ENCODE data around the gene P4HA3.

Gene P4HA3

DNA sequence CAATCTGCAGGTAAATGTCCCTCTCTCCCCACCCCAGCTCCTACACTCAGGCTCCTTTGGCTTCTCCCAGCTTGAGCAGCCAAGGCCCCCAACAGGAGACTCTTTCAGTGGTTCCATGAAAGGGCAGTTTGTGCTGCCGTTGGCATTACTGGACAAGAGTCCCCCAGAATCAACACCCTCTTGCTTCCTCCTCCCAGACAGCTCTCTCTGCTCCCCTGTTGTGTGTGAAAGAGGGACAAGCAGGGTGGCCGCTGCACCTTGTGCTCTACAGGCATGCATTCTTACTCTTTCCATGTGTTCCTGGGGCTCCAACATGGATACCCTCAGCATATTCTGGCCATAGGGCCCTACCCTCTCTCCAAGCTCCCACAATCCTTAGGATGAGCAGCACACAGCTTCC is 48.7 kb downstream of the P4HA3 start:
- no peak for DNase-seq

DNA sequence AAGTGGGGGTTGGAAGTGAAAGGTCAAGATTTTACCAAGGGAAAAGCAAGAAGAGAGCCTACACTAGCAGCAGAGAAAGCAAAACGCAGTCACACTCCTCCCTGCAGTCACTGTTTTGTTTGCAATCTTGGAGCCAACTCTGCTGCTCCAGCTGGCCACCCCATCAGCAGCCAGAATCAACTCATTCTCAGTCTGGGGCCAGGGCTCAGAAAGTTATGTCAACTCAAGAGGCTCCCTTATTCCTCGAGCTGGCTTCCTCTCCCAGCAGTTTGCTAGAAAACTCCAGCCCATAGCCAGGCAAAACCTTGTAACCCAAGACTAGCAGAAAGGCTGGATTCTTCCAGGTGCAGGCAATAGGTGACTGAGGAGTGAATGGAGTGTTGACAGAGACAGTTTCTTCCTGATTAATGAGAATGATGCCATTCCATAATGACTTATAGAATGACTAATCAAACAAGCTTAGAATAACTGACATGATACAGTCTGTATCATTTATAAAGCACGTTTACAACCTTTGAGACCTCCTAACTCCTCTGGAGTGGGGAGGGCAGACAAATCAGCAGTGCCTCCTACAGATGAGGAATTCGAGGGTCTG is 53.4 kb downstream of the P4HA3 start:
- DNase-seq, result no peak

DNA sequence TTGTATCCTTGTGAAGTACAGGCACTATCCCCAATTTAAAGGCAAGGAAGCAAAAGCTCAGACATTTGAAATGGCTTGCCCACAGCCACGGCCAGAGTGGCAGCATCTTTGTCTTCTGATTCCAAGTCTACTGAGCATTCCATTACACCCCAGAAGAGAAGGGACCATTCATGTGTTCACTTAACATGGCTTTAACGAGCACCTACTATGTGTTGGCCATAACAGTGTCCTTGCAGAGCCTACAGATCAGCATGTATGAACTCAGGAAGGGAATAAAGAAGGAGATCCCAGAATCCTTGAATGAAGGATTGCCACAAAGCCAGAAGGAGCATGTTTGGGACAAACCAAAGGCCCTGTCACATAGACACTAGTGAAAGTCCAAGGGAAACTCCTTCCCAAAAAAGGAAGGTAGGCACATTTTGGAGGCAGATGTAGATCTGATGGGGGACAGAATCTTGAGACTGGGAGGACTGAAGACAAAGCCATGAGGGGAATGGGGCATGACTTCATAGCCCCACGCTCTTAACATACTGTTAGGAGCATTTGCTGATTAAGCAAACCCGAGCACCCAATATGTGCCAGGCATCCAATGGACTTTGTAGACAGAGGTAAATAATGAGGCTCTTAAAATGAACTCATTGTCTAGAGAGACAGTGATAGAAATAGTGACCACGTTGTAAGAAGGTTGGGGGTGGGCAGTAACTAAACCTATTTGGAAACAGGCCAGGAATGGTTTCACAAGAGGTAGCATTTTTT is 54.9 kb downstream of the P4HA3 start:
- no peak for DNase-seq

DNA sequence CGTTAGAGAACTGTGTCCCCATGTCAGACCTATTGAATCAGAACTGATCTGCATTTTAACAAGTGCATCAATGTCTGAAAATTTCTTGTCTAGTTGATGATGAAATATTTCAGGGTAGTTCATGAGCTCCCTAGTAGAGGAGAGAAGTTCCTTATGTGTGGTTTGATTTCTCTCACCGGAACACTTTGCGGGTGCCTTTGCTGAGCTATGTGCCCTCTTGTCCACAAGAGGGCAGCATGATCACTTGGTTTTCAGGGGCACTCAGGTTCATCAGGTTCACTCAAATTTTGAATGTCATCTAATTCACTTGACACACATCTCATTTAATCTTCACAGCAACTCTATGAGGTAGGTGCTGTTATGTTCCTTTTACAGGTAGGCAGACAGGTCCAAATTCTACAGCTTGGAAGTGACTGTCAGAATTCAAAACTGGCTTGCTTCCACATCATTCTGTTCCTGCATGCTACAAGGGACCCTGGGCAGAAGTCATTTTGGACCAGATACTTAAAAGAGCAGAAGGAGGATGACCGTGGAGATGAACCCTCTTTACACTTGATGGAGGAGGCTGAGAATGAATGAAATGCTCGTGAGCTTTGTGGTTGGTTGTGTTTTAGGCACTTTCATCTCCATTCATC is 55.6 kb downstream of the P4HA3 start:
- DNase-seq, result peak; percentile 19

DNA sequence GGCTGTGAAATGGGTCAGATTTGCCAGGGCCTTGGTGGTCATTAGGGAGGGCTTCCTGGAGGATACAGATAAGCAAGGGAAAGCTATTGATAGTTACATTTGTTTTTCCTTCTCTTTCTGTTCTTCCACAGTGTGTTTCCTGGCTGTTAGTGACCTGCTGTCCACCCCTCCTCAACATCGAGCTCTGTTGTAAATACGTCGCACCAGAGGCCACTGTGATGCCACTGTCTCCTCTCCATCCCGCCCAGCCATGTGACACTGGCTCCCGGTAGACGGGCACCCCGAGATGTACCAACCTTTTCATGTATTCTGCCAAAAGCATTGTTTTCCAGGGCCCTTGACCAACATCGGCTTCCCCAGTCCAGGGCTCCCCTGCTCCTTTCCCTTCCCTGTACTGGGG is 58.1 kb downstream of the P4HA3 start:
- no peak for DNase-seq

DNA sequence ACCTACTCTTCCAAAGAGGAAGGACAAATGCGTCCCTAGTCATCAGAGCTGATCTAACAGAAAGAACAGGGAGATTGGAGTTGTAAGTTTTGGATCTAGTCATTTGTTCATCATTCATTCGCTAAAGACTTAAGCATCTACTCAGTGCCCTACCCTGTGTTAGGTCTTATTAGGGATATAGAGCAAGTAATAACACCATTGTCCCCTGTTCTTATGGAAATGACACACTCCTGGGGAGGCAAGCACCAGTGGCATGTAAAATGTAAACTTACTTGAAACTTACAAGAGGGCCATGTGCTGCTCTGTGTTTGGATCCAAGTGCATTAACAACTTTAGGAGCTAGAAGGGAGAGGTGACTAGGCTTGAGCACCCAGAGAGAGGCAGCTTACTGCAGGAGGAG is 61.9 kb downstream of the P4HA3 start:
- DNase-seq, result no peak

DNA sequence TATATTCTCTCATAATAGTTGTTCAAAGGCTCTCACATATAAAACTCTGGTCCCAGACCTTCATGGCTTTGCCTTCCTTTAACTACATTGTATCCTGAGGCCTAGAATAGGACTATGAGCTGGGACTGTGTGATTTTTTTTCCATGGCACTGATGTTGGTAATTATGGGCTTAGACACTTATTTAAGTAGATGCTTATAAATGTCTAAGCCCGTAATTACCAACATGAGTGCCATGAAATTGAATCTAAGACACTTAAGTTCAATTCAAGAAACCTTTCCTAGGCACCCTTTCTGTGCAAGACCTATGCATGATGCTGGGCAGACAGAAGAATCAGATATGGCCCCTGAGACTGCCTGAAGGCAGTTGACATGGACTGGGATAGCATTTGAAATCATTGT is 63.0 kb downstream of the P4HA3 start:
- DNase-seq, result no peak

DNA sequence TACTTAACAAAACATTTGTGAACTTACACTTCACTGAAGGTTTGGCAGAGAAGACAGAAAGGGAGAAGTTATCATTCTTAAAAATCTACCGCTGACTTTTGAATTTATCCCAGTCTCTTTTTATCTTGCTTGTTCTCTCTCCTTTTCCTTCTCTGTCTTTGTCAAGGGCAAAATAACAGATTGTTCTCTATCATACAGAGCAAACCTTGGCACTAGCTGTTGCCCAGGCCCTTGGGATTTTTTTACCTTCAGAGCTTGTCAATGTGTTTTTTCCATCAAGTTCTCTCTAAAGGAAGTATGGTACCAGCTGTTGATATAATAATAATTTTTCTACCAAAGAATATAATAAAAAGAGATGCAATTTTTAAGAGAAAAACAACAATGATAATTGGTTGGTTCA is 73.2 kb downstream of the P4HA3 start:
- DNase-seq, result no peak

DNA sequence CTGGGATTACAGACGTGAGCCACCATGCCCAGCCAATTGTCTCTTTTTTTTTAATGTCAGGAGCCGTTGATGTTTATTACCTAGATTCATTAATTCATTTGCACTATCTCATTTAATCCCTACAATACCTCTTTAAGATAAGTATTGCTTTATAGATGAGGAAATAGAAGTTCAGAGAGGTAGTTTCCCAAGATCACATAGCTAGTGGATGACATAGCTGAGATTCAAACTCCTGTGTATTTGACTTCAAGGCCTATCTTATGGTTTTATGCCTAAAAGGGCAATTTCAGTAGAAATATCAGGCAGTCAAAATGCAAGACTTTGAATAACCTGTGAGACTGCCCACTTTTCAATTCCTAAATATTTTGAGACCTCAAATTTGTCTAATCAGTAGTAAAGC is 73.9 kb downstream of the P4HA3 start:
- no peak for DNase-seq

DNA sequence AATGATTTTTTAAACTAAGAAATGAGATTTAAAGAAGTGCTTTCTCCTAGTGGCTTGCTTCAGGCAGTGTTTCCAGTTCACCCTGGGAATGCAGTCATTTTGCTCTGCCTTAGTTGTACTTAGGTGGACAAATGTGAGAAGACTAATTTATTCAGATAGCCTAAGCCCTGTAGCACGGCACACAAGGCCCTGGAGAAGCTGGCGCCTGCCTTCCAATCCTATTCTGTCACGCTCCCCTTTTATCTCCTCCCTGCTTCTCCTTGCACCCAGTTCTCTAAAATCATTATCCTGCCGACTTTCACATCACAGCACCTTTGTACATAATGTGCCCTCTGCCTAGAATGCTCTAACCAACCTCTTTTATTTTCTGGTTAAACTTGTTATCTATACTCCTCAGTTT is 76.3 kb downstream of the P4HA3 start:
- no peak for DNase-seq

DNA sequence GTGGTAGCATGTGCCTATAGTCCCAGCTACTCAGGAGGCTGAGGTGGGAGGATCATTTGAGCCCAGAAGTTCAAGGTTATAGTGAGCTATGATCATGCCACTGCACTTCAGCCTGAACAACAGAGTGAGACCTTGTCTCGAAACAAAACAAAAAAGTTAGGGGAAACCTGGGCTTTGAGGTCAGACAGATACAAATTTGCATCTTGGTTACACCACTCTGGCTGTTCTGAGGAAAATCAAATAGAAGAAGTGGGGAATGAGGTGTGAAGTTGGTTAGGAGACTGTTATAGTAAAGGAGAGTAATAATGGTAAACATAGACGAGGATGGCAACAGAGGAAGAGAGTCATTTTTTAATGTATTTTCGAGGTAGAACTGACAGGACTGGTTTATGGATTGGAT is 77.8 kb downstream of the P4HA3 start:
- no peak for DNase-seq

DNA sequence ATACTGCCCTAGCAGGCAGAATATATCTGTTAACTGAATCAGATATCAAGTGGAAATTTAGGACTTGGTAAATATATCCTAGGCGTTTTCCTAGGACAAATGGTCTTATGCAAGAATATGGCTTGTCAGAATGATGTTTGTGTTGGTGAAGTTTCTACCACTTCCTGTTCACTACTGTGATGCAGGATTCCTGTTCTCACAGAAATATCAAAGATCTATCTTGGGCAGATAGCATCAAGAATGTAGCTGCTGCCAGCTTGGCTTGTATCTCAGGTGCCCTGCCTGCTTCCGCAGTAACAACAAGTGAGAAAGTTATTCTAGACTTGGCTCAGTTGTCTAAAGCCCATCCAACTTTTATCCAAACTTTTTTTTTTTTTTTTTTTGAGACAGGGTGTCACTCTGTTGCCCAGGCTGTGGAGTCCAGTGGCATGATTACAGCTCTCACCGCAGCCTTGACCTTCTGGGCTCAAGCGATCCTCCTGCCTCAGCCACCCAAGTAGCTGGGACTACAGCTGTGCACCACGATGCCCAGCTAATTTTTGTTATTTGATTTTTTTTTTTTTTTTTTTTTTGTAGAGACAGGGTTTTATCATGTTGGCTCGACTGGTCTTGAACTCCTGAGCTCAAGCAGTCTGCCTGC is 79.0 kb downstream of the P4HA3 start:
- no peak for DNase-seq

DNA sequence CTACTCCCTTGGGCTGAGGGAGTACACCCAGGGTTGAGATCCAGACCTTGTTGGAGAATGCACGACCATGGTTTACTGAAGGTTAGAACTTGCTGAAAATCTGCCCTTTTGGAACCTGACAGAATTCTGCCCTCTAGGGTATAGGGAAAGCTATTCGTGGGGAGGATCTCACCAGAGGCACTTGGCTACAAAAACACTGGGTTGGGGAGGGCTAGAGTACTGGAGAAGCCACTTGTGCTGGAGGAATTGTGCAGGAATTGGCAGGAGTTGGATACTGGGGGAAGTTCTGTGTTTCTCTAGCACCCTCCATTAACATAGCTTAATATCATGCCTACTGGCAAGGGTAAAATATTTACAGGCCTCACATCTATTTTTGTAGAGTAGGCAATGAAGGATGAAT is 84.5 kb downstream of the P4HA3 start:
- no peak for DNase-seq

DNA sequence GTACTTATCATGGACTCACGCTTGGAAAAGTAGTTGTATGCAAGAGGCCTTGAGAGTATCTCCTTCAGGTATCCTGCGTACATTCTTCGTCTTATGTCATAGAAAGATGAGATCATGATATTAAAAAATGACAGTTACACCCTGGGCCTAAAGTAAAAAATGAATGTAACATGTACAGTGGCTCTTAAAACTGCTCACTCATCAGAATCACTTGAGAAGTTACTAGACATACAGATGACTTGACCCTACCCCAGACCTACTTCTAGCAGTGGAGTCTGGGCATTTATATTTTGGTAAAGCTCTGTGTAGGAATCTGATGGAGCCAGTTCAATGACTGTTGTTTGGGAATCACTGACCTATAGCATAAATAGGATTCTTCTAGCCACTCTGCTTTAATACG is 85.9 kb downstream of the P4HA3 start:
- no peak for DNase-seq

DNA sequence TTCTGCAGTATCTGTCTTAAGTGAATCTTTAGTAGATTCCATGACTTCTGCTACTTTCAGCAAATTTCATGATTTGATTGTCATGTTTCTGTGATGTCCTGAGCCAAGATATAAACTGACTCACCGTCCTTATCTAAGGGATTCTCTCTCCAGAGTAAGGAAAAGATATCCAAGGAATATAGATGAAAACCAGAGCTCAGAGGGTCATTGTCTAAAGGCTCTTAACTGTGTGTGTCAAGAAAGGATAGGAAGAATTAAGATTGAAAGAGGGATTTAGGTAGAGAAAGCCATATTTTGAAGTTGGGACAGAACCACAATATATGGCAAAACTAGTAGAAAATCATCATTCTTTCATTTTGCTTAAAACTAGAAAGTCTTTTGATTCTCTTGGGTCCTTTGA is 89.6 kb downstream of the P4HA3 start:
- DNase-seq, result no peak

DNA sequence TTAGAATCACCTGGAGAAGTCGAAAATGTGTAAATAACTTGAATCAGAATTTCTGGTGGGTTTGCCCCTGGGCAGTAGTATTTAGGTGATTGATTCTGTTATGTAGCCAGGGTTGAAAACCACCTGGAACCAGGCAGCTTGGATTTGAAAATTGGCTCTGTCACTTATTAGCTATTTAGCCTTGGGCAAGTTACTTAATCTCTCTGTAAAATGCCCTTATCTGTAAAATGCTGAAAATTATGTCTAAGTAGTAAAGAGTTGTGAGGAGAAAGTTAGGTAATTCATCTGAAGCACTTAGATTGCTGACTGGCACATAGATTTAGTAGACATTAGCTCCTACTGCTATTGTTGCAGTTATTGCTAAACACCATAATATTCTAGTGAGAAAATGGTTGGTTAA is 91.1 kb downstream of the P4HA3 start:
- no peak for DNase-seq

Measured in effector CD4-positive, alpha-beta T cell (primary cell).